ENCODE results near the gene OLFML1. TPM values are rescaled to one million over a fixed set of nuclear protein-coding genes. Genes with fewer than 3 reads are reported as not detected.
A peak's percentile ranks its signal among the peaks of the same experiment; 100 is the strongest.

The OLFML1 gene
- total RNA-seq, 4 donors from 2014 or later, result 1.7 to 4.0 (median 2.4) TPM

GRCh38 chr11:7508087-7508486 lies 22.8 kb downstream of the OLFML1 start:
- Histone ChIP-seq H3K4me3 (no peak overlapping the region), H3K27me3 (no peaks in the 10 kb centered on the region), H3K4me1 (peaks cover 17 to 26% of the 10 kb centered on the region in 2 donors), H3K36me3 (no peaks in the 10 kb centered on the region), H3K9me3 (no peaks in the 10 kb centered on the region), H3K27ac (no peak overlapping the region)
- intact Hi-C loops (cut with DNase I; ENCODE audit: low total_unique reads), result no loop called here
- no peak for ATAC-seq
- TF ChIP-seq POLR2A (IDR thresholded peaks at IDR 0.05) (no peak), CTCF (IDR thresholded peaks at IDR 0.05 in 4 of 5, conservative IDR thresholded peaks at IDR 0.05 in 1 of 5) (no peak)
- DNase-seq, result no peak
- in situ Hi-C loops (cut with MboI; ENCODE audit: low sequenced_read_pairs in 4 of 4), result no loop called here

DNA sequence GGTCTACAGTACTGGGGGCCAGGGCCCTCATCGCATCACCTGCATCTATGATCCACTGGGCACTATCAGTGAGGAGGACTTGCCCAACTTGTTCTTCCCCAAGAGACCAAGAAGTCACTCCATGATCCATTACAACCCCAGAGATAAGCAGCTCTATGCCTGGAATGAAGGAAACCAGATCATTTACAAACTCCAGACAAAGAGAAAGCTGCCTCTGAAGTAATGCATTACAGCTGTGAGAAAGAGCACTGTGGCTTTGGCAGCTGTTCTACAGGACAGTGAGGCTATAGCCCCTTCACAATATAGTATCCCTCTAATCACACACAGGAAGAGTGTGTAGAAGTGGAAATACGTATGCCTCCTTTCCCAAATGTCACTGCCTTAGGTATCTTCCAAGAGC lies 24.7 kb downstream of the OLFML1 start:
- Histone ChIP-seq H3K4me1 (peaks cover 24 to 34% of the 10 kb centered on the region in 2 donors), H3K36me3 (no peaks in the 10 kb centered on the region), H3K9me3 (no peaks in the 10 kb centered on the region), H3K27ac (peak overlapping the region; percentile 84 to 95 (median 94)), H3K4me3 (no peak overlapping the region), H3K27me3 (no peaks in the 10 kb centered on the region)
- intact Hi-C loops (cut with DNase I; ENCODE audit: low total_unique reads), result loop anchor here (5.0 kb wide), 2 partner anchors 68 to 182 kb away; no protein-coding TSS in a partner anchor
- no peak for DNase-seq
- in situ Hi-C loops (cut with MboI; ENCODE audit: low sequenced_read_pairs in 4 of 4), result no loop called here
- ATAC-seq, result no peak
- TF ChIP-seq CTCF (IDR thresholded peaks at IDR 0.05 in 4 of 5, conservative IDR thresholded peaks at IDR 0.05 in 1 of 5) (no peak), POLR2A (IDR thresholded peaks at IDR 0.05) (no peak)

- ATAC-seq (peak; percentile 55 to 61), DNase-seq (peak; percentile 83 to 94)
- Histone ChIP-seq H3K27ac (peak overlapping the region; percentile 84 to 95 (median 94)), H3K36me3 (no peaks in the 10 kb centered on the region), H3K4me1 (peaks cover 31 to 36% of the 10 kb centered on the region in 2 donors), H3K27me3 (no peaks in the 10 kb centered on the region), H3K4me3 (peak overlapping the region in 2 of 4 donors; percentile 7 to 85), H3K9me3 (no peaks in the 10 kb centered on the region)
- intact Hi-C loops (cut with DNase I; ENCODE audit: low total_unique reads), result loop anchor here (5.0 kb wide), 2 partner anchors 69 to 181 kb away; no protein-coding TSS in a partner anchor
- in situ Hi-C loops (cut with MboI; ENCODE audit: low sequenced_read_pairs in 4 of 4), result no loop called here
- TF ChIP-seq CTCF (IDR thresholded peaks at IDR 0.05 in 4 of 5, conservative IDR thresholded peaks at IDR 0.05 in 1 of 5) (no peak), POLR2A (IDR thresholded peaks at IDR 0.05) (peak in 1 of 2 donors; percentile 38)
Observed at GRCh38 chr11:7511401-7511800, 26.1 kb downstream of the OLFML1 start.

DNA sequence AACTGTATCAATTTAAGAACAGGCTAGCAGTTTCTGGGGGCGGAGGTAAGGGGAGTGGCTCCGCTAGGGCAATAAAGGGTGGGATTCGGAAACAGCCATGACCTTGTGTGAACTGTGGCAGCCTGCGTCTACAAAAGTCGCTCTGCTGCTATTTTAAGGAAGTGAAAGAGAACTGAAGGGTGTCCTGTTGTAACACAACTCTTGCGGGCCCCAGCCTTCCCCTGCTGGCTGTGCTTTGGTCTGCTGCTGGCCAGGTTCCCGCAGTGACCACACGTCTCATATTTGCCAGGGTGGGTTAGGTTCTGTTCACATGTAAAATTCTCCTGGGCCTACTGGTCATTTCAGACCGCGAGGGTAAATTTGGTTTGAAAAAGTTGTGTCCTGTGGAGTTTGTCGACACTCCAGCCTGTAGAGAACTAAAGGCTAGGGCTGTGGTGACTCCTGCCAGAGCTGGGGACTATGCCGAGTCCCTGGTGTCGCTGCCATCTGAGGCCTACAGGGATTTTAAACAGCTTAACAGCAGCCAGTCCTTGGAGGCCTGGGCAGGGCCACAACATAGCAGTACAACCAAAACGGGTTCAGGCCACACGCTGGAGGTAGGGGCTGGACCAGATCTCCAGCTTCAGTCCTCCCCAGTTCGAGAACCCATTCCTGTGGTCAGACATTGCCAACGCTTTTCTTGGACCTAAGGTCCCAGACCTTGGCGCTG lies 27.4 kb downstream of the OLFML1 start:
- no peaks in the 10 kb centered on the region for H3K27me3 ChIP-seq
- DNase-seq, result peak; percentile 82 to 96
- in situ Hi-C loops (cut with MboI; ENCODE audit: low sequenced_read_pairs in 4 of 4), result no loop called here
- peak; percentile 62 to 72 for ATAC-seq
- H3K4me3 ChIP-seq, result peak overlapping the region; percentile 55 to 89 (median 84)
- H3K36me3 ChIP-seq, result no peaks in the 10 kb centered on the region
- H3K4me1 ChIP-seq, result peaks cover 31 to 36% of the 10 kb centered on the region in 2 donors
- peak overlapping the region; percentile 84 to 95 (median 94) for H3K27ac ChIP-seq
- no peaks in the 10 kb centered on the region for H3K9me3 ChIP-seq
- intact Hi-C loops (cut with DNase I; ENCODE audit: low total_unique reads), result loop anchor here (1.0 to 5.0 kb wide), 9 partner anchors 34 to 474 kb away; partner anchors contain the start of gene EIF3F
- TF ChIP-seq CTCF (IDR thresholded peaks at IDR 0.05 in 4 of 5, conservative IDR thresholded peaks at IDR 0.05 in 1 of 5), result peak in 1 of 5 experiments; percentile 31
- TF ChIP-seq POLR2A (IDR thresholded peaks at IDR 0.05), result peak; percentile 26 to 41

Measured in gastrocnemius medialis (tissue), 4 donors.